Mesenchymal stem cell (in vitro differentiated cells and primary cell): ENCODE results near the gene GALNT18.

Source experiments
- DNase-seq: peaks from one replicate; pipeline ENCODE4 v3.0.0-alpha.2; 2013
- H2AFZ ChIP-seq: one replicate; pipeline ENCODE4 v1.6.1; 2013; ENCODE audit warnings: low read depth, mild to moderate bottlenecking, control low read depth, inconsistent platforms, low read length, moderate library complexity
- H2AK5ac ChIP-seq: 2 replicates; pipeline ENCODE4 v1.6.1; 2013; ENCODE audit warnings: low read length, moderate library complexity, mild to moderate bottlenecking, inconsistent platforms; ENCODE audit not compliant: severe bottlenecking
- H2BK120ac ChIP-seq: one replicate; pipeline ENCODE4 v1.6.1; 2013; ENCODE audit warnings: low read depth, mild to moderate bottlenecking, inconsistent platforms, low read length, moderate library complexity
- H2BK12ac ChIP-seq, 2 experiments: one replicate each; pipeline ENCODE4 v1.6.1; 2013; ENCODE audit warnings: inconsistent platforms in 2 of 2, low read length in 2 of 2, mild to moderate bottlenecking in 2 of 2, moderate library complexity in 2 of 2, control low read depth in 1 of 2
- H2BK15ac ChIP-seq: one replicate; pipeline ENCODE4 v1.6.1; 2013; ENCODE audit warnings: mild to moderate bottlenecking, low read depth, inconsistent platforms; ENCODE audit not compliant: poor library complexity, severe bottlenecking
- H2BK5ac ChIP-seq: 2 replicates; pipeline ENCODE4 v1.6.1; 2013; ENCODE audit warnings: low read depth, mild to moderate bottlenecking, low read length, control low read depth, inconsistent platforms; ENCODE audit not compliant: poor library complexity, severe bottlenecking
- H3K14ac ChIP-seq, 2 experiments: one replicate each; pipeline ENCODE4 v1.6.1; 2013; ENCODE audit warnings: inconsistent platforms in 2 of 2, low read length in 2 of 2, control low read depth in 1 of 2, mild to moderate bottlenecking in 1 of 2, moderate library complexity in 1 of 2
- H3K18ac ChIP-seq, 2 experiments: one replicate each; pipeline ENCODE4 v1.6.1; 2013; ENCODE audit warnings: inconsistent platforms in 2 of 2, low read length in 2 of 2, control low read depth in 1 of 2, low read depth in 1 of 2, mild to moderate bottlenecking in 1 of 2
- H3K23ac ChIP-seq, 2 experiments: one replicate each; pipeline ENCODE4 v1.6.1; 2013; ENCODE audit warnings: inconsistent platforms in 2 of 2, low read length in 2 of 2, mild to moderate bottlenecking in 2 of 2, moderate library complexity in 2 of 2, control low read depth in 1 of 2
- H3K27ac ChIP-seq: 2 replicates; pipeline ENCODE4 v1.5.1; 2013; ENCODE audit warnings: mild to moderate bottlenecking, moderate library complexity, low read length, control low read depth, inconsistent platforms; ENCODE audit not compliant: poor library complexity, severe bottlenecking
- H3K27me3 ChIP-seq, 2 experiments: 2 replicates each; pipeline versions ENCODE4 v1.6.1 to v1.7.0; 2013; ENCODE audit warnings: low read length in 2 of 2, mild to moderate bottlenecking in 2 of 2, moderate library complexity in 2 of 2, control low read depth in 1 of 2, inconsistent platforms in 1 of 2; ENCODE audit not compliant: control insufficient read depth in 1 of 2, insufficient read depth in 1 of 2
- H3K36me3 ChIP-seq, 2 experiments: 2 replicates each; pipeline versions ENCODE4 v1.6.1 to v1.7.0; 2013; ENCODE audit warnings: low read length in 2 of 2, control low read depth in 1 of 2, inconsistent platforms in 1 of 2, low read depth in 1 of 2, mild to moderate bottlenecking in 1 of 2; ENCODE audit not compliant: insufficient read depth in 2 of 2, control insufficient read depth in 1 of 2
- H3K4ac ChIP-seq, 2 experiments: one replicate each; pipeline ENCODE4 v1.6.1; 2013; ENCODE audit warnings: inconsistent platforms in 2 of 2, low read length in 2 of 2, mild to moderate bottlenecking in 2 of 2, moderate library complexity in 2 of 2, control low read depth in 1 of 2, low read depth in 1 of 2
- H3K4me1 ChIP-seq: 2 replicates; pipeline ENCODE4 v1.6.1; 2013; ENCODE audit warnings: low read depth, low read length, control low read depth; ENCODE audit not compliant: control insufficient read depth, insufficient read depth
- H3K4me2 ChIP-seq: 2 replicates; pipeline ENCODE4 v1.6.1; 2013; ENCODE audit warnings: low read length, mild to moderate bottlenecking, inconsistent platforms; ENCODE audit not compliant: poor library complexity, severe bottlenecking
- H3K4me3 ChIP-seq, 2 experiments: 2 replicates each; pipeline versions ENCODE4 v1.5.1 to v1.7.0; 2013; ENCODE audit warnings: low read length in 2 of 2, mild to moderate bottlenecking in 2 of 2, control low read depth in 1 of 2, low read depth in 1 of 2; ENCODE audit not compliant: insufficient read depth in 1 of 2
- H3K79me1 ChIP-seq: replicated peaks from 2 replicates; pipeline ENCODE4 v1.6.1; 2013; ENCODE audit warnings: mild to moderate bottlenecking, control low read depth, low read length, inconsistent platforms; ENCODE audit not compliant: poor library complexity, severe bottlenecking
- H3K9ac ChIP-seq: 2 replicates; pipeline ENCODE4 v1.7.0; 2013; ENCODE audit warnings: mild to moderate bottlenecking, low read length, moderate library complexity
- H3K9me3 ChIP-seq: 2 replicates; pipeline ENCODE4 v1.7.0; 2013; ENCODE audit warnings: mild to moderate bottlenecking, low read length; ENCODE audit not compliant: control insufficient read depth
- H4K8ac ChIP-seq: one replicate; pipeline ENCODE4 v1.6.1; 2013; ENCODE audit warnings: inconsistent platforms, mild to moderate bottlenecking, low read length, moderate library complexity
- H4K91ac ChIP-seq: one replicate; pipeline ENCODE4 v1.6.1; 2013; ENCODE audit warnings: mild to moderate bottlenecking, low read length, inconsistent platforms
- WGBS: methylation state at CpG from one replicate; pipeline ENCODE4 v1.1.7; 2013; ENCODE audit warnings: mixed read lengths; 5-methylcytosine and 5-hydroxymethylcytosine counted together

GALNT18 gene

DNA sequence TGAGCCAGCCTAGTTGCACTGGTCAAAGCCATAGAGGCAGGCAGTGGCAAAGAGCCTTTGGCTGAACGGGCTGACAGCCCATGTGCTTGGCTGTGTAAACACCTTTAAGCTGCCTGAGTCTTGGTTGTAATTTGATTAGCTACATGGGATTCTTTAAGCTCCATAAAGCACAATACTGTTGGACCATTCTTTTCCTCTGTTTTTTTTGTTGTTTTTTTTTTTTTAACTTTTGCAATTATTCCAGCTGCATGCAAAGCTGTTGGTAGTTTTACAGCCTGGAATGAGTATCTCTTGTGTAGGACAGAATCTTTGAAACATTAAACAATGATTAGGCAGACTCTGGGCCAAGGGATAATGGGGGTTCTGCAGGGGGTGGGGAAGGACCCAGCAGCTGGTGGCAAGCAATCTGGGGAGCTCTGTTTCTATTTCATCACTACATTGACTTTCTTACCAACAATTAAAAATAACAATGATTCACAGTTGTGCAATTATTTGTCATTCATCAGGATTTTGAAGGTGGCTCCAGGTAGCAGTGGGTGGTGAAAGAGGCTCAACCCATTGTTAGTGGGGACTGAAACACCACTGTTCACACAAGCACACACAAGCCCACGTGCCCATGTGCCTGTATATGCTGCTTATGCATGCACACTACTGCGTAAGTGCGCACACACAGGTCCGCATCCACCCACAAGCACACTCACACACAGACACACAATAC is 199.2 kb downstream of the GALNT18 start:
- DNase-seq = no peak
- no peak overlapping the region for H3K18ac ChIP-seq
- no peak overlapping the region for H2AFZ ChIP-seq
- H3K4me2 ChIP-seq = no peak overlapping the region
- H4K91ac ChIP-seq = no peak overlapping the region
- no peak overlapping the region for H3K4me3 ChIP-seq
- no peak overlapping the region for H3K4ac ChIP-seq
- H2BK12ac ChIP-seq = no peak overlapping the region
- H3K9me3 ChIP-seq = no peaks in the 10 kb centered on the region
- H2BK5ac ChIP-seq = no peak overlapping the region
- peak overlapping the region in 1 of 2 experiments; percentile 45 for H3K14ac ChIP-seq
- H2BK120ac ChIP-seq = no peak overlapping the region
- WGBS = 84% methylated on average over 5 of the region's 5 CpGs
- H3K27me3 ChIP-seq = peaks cover 0 to 10% of the 10 kb centered on the region in 2 experiments
- H3K79me1 ChIP-seq = no peaks in the 10 kb centered on the region
- no peaks in the 10 kb centered on the region for H3K4me1 ChIP-seq
- no peak overlapping the region for H3K23ac ChIP-seq
- no peaks in the 10 kb centered on the region for H3K36me3 ChIP-seq
- no peak overlapping the region for H4K8ac ChIP-seq
- H3K27ac ChIP-seq = no peak overlapping the region
- no peak overlapping the region for H2AK5ac ChIP-seq
- no peak overlapping the region for H2BK15ac ChIP-seq
- H3K9ac ChIP-seq = no peak overlapping the region

GRCh38 chr11:11421509-11421908 is 200.3 kb downstream of the GALNT18 start:
- H3K79me1 ChIP-seq = no peaks in the 10 kb centered on the region
- H3K9ac ChIP-seq = no peak overlapping the region
- no peaks in the 10 kb centered on the region for H3K36me3 ChIP-seq
- no peak overlapping the region for H3K27ac ChIP-seq
- H2BK12ac ChIP-seq = no peak overlapping the region
- no peaks in the 10 kb centered on the region for H3K9me3 ChIP-seq
- no peak overlapping the region for H3K23ac ChIP-seq
- no peak overlapping the region for H3K14ac ChIP-seq
- peaks cover 0 to 10% of the 10 kb centered on the region in 2 experiments for H3K27me3 ChIP-seq
- DNase-seq = no peak
- H4K8ac ChIP-seq = no peak overlapping the region
- H3K4ac ChIP-seq = no peak overlapping the region
- no peak overlapping the region for H3K4me2 ChIP-seq
- H3K4me3 ChIP-seq = no peak overlapping the region
- no peak overlapping the region for H2BK120ac ChIP-seq
- H4K91ac ChIP-seq = no peak overlapping the region
- no peak overlapping the region for H3K18ac ChIP-seq
- H2AFZ ChIP-seq = no peak overlapping the region
- no peak overlapping the region for H2BK5ac ChIP-seq
- peaks cover 5% of the 10 kb centered on the region for H3K4me1 ChIP-seq
- H2BK15ac ChIP-seq = no peak overlapping the region
- 50% methylated on average over 2 of the region's 2 CpGs for WGBS
- no peak overlapping the region for H2AK5ac ChIP-seq

DNA sequence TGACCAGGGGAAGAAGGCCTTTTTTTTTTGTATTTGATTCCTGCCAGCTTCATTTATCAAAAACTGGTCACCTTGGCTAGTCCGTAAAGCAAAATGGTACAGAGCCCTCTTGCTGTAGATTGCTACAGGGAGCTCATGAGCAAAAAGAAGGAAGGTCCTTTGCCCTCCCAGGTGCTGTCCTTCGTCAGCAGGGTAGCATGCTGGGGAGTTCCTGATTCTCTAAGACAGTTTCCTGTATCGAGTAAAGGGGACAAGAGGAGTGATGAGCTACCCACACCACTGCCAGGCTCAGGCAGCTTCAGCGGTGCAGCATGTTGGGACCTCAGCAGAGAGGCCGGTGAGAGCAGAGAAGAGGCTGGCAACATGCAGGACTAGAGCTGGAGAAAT is 200.9 kb downstream of the GALNT18 start:
- 92% methylated on average over 5 of the region's 5 CpGs for WGBS
- H3K9me3 ChIP-seq = no peaks in the 10 kb centered on the region

GRCh38 chr11:11420191-11420898 is 201.5 kb downstream of the GALNT18 start:
- H3K23ac ChIP-seq = no peak overlapping the region
- H3K9ac ChIP-seq = no peak overlapping the region
- no peak overlapping the region for H2BK15ac ChIP-seq
- no peak overlapping the region for H3K4me2 ChIP-seq
- no peak overlapping the region for H2BK120ac ChIP-seq
- H2BK5ac ChIP-seq = no peak overlapping the region
- H3K4ac ChIP-seq = no peak overlapping the region
- no peak overlapping the region for H4K91ac ChIP-seq
- H3K79me1 ChIP-seq = no peaks in the 10 kb centered on the region
- DNase-seq = no peak
- H3K14ac ChIP-seq = no peak overlapping the region
- no peak overlapping the region for H2AK5ac ChIP-seq
- H2AFZ ChIP-seq = no peak overlapping the region
- peaks cover 0 to 10% of the 10 kb centered on the region in 2 experiments for H3K27me3 ChIP-seq
- H3K4me1 ChIP-seq = peaks cover 9% of the 10 kb centered on the region
- no peaks in the 10 kb centered on the region for H3K36me3 ChIP-seq
- no peak overlapping the region for H4K8ac ChIP-seq
- 97% methylated on average over 4 of the region's 4 CpGs for WGBS
- H2BK12ac ChIP-seq = no peak overlapping the region
- no peak overlapping the region for H3K27ac ChIP-seq
- no peaks in the 10 kb centered on the region for H3K9me3 ChIP-seq
- H3K18ac ChIP-seq = no peak overlapping the region
- no peak overlapping the region for H3K4me3 ChIP-seq

More for the DNA sequence above, 200.9 kb downstream of the GALNT18 start:
- no peak for DNase-seq
- H2AFZ ChIP-seq = no peak overlapping the region
- no peak overlapping the region for H2AK5ac ChIP-seq
- H3K4ac ChIP-seq = no peak overlapping the region
- H3K27me3 ChIP-seq = peaks cover 0 to 10% of the 10 kb centered on the region in 2 experiments
- H3K4me3 ChIP-seq = no peak overlapping the region
- no peak overlapping the region for H2BK15ac ChIP-seq
- H3K79me1 ChIP-seq = no peaks in the 10 kb centered on the region
- no peak overlapping the region for H3K23ac ChIP-seq
- no peak overlapping the region for H4K91ac ChIP-seq
- no peak overlapping the region for H2BK12ac ChIP-seq
- H4K8ac ChIP-seq = no peak overlapping the region
- H3K4me2 ChIP-seq = no peak overlapping the region
- peaks cover 9% of the 10 kb centered on the region for H3K4me1 ChIP-seq
- H3K36me3 ChIP-seq = no peaks in the 10 kb centered on the region
- H3K14ac ChIP-seq = no peak overlapping the region
- no peak overlapping the region for H3K9ac ChIP-seq
- H3K18ac ChIP-seq = no peak overlapping the region
- H2BK120ac ChIP-seq = no peak overlapping the region
- no peak overlapping the region for H2BK5ac ChIP-seq
- H3K27ac ChIP-seq = no peak overlapping the region
